ENCODE data around the gene EED.

EED gene, protein sequence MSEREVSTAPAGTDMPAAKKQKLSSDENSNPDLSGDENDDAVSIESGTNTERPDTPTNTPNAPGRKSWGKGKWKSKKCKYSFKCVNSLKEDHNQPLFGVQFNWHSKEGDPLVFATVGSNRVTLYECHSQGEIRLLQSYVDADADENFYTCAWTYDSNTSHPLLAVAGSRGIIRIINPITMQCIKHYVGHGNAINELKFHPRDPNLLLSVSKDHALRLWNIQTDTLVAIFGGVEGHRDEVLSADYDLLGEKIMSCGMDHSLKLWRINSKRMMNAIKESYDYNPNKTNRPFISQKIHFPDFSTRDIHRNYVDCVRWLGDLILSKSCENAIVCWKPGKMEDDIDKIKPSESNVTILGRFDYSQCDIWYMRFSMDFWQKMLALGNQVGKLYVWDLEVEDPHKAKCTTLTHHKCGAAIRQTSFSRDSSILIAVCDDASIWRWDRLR

DNA sequence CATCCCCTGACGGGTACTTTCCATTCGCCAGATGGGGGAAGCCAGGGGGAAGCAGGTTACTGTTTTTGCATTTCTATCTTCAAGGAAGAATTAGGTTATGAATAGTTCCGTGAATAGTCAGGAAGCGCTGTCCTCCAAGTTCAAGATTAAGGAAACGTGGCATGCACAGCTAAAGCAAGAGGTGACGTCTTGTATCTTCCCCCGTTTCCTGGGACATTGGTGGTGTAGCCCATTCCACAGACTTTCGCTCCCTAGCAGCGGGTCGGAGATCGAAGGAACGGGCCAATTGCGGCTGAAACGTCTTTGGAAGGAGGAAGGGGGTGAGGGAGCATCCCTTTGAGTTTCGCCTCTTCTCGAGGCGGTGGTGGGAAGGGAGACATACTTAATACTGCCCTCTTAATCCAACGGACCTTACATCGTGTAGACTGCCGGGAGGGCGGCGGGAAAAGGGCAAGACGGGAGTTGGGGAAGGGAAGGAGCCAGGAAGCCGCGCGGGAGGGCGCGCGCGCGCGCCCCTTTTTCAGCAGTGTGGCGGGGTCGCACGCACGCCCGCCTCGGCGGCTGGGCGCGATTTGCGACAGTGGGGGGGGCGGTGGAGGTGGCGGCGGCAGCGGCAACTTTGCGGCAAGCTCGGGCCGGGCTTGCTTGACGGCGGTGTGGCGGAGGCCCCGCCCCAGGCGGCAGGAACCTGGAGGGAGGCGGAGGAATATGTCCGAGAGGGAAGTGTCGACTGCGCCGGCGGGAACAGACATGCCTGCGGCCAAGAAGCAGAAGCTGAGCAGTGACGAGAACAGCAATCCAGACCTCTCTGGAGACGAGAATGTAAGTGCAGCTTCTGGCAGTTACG lies at the start of gene EED:
EED (plus strand) TSS at position 232 of the 847 bp plus-strand sequence; CDS start at position 709, 477 bp downstream.
- in situ Hi-C loops (cut with HindIII; ENCODE audit: low sequenced_read_pairs): no loop called here

DNA sequence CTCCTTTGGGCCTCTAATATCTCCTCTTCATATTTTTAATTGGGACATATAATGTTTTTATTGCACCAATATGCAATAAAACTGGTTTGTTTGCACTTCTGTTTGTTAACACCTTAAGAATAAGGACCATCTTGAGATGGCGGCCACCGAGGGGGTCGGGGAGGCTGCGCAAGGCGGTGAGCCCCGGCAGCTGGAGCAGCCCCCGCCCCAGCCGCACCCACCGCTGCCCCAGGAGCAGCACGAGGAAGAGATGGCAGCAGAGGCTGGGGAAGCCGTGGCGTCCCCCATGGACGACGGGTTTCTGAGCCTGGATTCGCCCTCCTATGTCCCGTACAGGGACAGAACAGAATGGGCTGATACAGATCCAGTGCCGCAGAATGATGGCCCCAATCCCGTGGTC lies 49.6 kb upstream of the EED start:
- in situ Hi-C loops (cut with HindIII; ENCODE audit: low sequenced_read_pairs): no loop called here

GRCh38 chr11:86196085-86196696 lies 48.4 kb upstream of the EED start:
- in situ Hi-C loops (cut with HindIII; ENCODE audit: low sequenced_read_pairs): no loop called here

GRCh38 chr11:86196913-86197312 lies 47.6 kb upstream of the EED start:
- in situ Hi-C loops (cut with HindIII; ENCODE audit: low sequenced_read_pairs): no loop called here

DNA sequence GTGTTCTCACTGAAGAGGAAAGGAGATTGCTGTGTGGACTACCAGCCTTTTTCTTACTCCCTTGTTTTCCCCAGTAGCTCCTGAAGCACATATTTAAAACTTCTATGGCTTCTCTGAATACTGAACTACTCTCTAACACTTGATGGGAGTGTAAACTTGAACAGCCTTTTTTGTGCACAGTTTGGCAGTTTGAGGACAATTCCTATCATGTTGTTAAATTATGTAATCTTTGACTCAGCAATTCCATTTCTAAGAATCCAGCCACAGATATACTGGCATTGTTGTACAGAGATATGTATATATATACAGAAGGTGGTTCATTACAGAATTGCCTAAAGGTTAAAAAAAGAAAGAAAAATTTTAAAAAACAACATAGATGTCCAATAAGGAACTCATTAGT lies 47.1 kb upstream of the EED start:
- in situ Hi-C loops (cut with HindIII; ENCODE audit: low sequenced_read_pairs): no loop called here

DNA sequence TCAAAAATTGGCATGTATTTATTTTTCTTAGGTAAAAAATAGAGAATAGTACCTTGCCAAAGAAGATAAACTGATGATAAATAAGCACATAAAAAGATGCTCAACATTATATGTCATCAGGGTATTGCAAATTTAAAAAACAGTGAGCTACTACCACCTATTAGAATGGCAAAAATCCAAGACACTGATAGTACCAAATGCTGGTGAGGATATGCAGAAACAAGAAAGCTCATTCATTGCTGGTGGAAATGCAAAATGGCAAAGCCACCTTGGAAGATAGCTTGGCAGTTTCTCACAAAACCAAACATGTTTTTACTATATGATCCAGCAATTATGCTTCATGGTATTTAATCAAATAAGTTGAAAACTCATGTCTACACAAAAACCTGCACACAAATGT lies 46.4 kb upstream of the EED start:
- in situ Hi-C loops (cut with HindIII; ENCODE audit: low sequenced_read_pairs): no loop called here

DNA sequence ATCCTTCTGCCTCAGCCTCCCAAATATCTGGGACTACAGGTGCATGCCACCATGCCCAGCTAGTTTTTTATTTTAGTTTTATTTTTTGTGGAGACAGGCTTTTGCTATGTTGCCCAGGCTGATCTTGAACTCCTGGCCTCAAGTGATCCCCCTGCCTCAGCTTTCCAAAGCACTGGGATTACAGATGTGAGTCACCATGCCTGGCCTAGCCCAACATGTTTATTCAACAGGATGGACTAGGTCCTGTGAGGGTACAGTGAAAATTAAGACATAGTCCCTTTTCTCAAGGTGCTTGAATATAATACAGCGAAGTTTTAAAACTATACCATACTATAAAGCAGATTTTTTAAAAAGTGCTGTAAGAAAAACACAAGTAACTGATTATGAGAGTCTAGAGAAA lies 45.2 kb upstream of the EED start:
- in situ Hi-C loops (cut with HindIII; ENCODE audit: low sequenced_read_pairs): no loop called here

- in situ Hi-C loops (cut with HindIII; ENCODE audit: low sequenced_read_pairs): no loop called here
Measured at GRCh38 chr11:86201371-86201884, 43.1 kb upstream of the EED start.

DNA sequence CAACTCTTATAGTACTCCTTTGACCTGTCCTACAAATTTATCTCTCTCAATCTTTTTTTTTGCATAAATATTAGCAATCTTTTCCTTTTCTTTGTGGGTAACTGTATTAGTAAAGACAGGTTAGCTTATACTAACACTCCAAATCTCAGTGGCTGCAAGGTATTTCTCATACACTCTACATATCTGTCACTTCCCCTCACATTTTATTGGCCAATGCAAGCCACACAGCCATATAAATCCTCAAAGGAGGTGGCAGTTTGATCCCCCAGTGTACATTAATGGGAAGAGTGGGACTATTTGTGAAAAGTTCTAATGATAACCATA lies 42.6 kb upstream of the EED start:
- in situ Hi-C loops (cut with HindIII; ENCODE audit: low sequenced_read_pairs): no loop called here

DNA sequence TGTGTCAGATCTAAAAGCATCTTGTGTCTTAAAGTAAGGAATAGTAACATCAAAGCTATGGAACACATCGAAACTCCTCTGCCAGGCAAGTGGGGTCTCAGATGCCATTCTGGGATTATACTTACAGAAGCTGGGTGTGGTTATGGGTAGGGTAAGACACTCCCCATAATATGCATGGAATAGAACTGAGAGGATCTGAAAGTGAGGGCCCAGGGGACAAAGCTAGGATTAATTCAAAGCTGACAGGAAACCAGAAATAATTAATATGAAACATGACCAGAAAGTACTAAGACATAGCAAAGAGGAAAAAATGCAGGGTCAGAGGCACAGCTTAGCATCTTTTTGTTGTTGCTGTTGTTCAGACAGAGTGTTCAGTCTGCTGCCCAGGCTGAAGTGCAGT lies 40.2 kb upstream of the EED start:
- in situ Hi-C loops (cut with HindIII; ENCODE audit: low sequenced_read_pairs): no loop called here

- in situ Hi-C loops (cut with HindIII; ENCODE audit: low sequenced_read_pairs): no loop called here
Measured at GRCh38 chr11:86205421-86206336, 38.9 kb upstream of the EED start.

DNA sequence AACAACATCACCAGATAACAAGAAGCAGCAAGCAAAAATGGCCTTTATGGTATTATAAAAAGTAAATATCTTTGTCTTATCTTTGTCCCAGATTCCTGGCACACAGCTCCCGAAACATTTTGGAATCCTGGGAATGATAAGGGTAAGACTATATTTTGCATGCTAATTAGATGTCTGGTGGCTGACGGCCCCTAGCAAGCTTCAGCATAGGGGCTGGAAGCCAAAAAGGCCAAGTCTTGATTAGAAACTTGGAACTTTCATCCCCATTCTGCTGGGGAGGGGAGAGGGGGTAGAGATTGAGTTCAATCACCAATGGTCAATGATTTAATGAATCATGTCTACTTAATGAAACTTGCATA lies 38.2 kb upstream of the EED start:
- in situ Hi-C loops (cut with HindIII; ENCODE audit: low sequenced_read_pairs): no loop called here

DNA sequence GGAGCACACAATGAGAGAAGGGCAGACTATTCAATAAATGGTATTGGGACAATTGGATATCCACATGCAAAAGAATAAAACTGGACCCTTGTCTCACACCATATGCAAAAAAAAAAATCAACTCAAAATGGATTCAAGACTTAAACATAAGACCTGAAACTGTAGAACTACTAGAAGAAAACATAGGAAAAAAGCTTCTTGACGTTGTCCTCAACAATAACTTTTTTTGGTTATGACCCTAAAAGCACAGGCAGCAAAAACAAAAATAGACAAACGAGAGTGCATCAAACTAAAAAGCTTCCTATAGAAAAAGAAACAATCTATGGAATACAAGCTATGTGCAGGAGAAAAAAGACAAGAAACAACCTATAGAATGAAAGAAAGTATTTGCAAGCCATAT lies 37.1 kb upstream of the EED start:
- in situ Hi-C loops (cut with HindIII; ENCODE audit: low sequenced_read_pairs): no loop called here

- in situ Hi-C loops (cut with HindIII; ENCODE audit: low sequenced_read_pairs): no loop called here
Measured at GRCh38 chr11:86208572-86208971, 36.0 kb upstream of the EED start.

- in situ Hi-C loops (cut with HindIII; ENCODE audit: low sequenced_read_pairs): no loop called here
Measured at GRCh38 chr11:86209806-86210657, 34.5 kb upstream of the EED start.

GRCh38 chr11:86210898-86211297 lies 33.7 kb upstream of the EED start:
- in situ Hi-C loops (cut with HindIII; ENCODE audit: low sequenced_read_pairs): no loop called here

GRCh38 chr11:86211619-86212018 lies 32.9 kb upstream of the EED start:
- in situ Hi-C loops (cut with HindIII; ENCODE audit: low sequenced_read_pairs): no loop called here

- in situ Hi-C loops (cut with HindIII; ENCODE audit: low sequenced_read_pairs): no loop called here
Measured at GRCh38 chr11:86212019-86212611, 32.4 kb upstream of the EED start.

DNA sequence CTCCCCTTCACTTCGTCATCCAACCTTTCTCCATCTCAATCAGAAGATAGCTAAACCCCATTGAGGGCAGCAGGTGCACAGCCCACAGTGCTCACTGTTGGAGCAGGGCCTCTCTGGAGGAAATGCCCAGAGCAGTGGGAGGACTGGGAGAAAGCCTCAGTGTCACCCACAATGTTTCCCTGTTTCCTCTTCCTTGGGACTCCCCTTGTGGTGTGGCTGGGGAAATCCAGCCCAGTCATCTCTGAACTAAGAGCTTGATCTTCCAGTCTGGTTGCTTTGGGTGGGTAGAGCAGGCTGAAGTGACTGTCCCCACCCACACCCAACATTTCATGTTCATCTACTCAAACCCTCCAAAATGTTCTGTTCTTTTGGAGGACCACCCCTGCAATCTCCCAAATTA lies 29.8 kb upstream of the EED start:
- in situ Hi-C loops (cut with HindIII; ENCODE audit: low sequenced_read_pairs): no loop called here
